Limb (tissue), 2 donors: ENCODE data around the gene SYNE3.

ENCODE experiments used
- DNase-seq, 2 donors: peaks; one replicate each; pipeline ENCODE4 v3.0.0-alpha.2; 2016; ENCODE audit errors: extremely low spot score in 2 of 2

SYNE3 gene, protein sequence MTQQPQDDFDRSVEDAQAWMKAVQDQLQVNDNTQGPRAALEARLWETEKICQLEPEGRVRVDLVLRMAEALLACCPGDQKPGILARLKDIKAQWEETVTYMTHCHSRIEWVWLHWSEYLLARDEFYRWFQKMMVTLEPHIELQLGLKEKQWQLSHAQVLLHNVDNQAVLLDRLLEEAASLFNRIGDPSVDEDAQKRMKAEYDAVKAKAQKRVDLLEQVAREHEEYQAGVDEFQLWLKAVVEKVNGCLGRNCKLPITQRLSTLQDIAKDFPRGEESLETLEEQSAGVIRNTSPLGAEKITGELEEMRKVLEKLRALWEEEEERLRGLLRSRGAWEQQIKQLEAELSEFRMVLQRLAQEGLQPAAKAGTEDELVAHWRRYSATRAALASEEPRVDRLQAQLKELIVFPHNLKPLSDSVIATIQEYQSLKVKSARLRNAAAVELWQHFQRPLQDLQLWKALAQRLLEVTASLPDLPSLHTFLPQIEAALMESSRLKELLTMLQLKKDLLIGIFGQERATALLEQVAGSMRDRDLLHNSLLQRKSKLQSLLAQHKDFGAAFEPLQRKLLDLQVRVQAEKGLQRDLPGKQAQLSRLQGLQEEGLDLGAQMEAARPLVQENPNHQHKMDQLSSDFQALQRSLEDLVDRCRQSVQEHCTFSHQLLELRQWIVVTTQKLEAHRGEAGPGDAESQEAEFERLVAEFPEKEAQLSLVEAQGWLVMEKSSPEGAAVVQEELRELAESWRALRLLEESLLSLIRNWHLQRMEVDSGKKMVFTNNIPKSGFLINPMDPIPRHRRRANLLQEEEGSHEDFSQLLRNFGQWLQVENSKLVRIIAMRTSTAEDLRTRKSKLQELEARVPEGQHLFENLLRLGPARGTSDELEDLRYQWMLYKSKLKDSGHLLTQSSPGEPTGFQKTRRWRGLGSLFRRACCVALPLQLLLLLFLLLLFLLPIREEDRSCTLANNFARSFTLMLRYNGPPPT

GRCh38 chr14:95516554-95517181, at the start of gene SYNE3:
SYNE3 (minus strand) TSS chr14:95516650; CDS start chr14:95475821, 40,829 bp downstream.
- DNase-seq, result peak in 1 of 2 donors; percentile 70

DNA sequence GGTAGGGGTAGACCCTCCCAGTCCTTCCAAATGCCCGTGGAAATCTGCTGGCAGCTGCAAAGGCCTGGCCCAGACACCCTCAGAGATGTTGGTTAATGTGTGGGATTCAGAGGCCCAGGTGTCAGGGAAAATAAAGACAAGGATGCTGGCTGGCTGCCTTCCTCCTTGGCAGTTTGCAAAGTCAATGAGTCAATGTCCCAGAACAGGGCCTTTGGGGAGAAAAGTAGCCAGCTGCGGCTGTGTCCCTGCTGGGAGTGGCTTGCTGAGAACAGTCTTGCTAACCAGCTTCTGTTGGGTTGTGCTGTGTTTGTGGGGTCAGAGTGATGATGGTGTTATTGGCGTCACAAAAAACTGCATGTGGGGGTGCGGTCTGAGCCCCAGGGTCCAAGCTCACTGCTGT, 47.6 kb upstream of the SYNE3 start:
- peak in 1 of 2 donors; percentile 6 for DNase-seq

- DNase-seq, result no peak
These were observed 46.6 kb upstream of the SYNE3 start for GRCh38 chr14:95562892-95563685.

DNA sequence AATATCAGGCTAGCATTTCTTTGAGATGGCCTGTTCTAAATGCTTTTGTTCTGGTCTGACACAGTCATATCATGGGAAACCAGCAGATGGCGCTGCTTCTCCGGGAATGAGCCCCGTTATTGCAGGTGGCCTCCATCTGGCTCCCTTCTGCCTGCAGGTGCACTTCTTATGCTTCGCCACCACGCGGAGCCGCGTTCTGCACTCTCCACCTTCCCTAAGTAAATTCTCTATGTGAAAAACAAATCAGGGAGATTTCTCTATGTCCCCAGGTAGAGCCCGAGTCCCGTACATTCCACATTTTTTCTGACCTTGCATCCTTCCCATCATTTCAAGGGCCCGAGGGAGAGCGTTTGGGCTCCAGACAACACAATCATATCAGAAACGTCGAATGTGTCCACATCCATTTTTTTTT, 44.6 kb upstream of the SYNE3 start:
- peak; percentile 84 to 95 for DNase-seq

GRCh38 chr14:95559203-95559602, 42.8 kb upstream of the SYNE3 start:
- DNase-seq, result no peak

- DNase-seq, result no peak
These were observed 41.4 kb upstream of the SYNE3 start for GRCh38 chr14:95557832-95558231.

DNA sequence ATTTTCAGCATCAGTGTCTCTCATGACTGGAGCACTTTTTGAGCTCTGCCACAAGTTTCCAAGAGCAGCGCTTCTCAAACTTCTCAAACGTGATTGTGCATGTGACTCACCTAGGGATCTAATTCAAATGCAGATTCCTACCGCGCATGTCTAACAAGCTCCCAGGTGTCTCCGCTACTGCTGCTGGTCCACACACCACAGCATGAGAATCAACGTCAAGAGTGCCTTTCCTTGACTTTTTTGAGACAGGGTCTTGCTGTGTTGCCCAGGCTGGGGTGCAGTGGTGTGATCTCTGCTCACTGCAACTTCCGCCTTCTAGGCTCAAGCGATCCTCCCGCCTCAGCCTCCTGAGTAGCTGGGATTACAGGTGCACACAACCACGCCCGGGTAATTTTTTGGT, 40.8 kb upstream of the SYNE3 start:
- DNase-seq, result no peak

DNA sequence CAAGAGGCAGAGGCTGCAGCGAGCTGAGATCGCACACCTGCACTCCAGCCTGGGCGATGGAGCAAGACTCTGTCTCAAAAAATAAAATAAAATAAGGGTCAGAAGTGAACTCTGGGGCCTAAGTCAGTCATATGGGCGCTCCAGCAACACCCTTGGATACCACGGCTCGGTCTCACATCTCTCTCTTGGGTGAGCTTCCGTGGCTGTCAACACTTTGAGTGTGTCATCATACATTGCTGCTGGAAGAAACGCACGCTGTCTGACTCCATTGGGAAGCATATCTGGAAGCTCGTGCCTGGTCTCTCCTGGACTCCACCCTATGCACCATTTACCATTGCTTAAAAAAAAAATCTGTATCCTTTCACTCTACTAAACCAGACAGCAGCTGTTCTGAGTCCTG, 38.6 kb upstream of the SYNE3 start:
- DNase-seq, result no peak

DNA sequence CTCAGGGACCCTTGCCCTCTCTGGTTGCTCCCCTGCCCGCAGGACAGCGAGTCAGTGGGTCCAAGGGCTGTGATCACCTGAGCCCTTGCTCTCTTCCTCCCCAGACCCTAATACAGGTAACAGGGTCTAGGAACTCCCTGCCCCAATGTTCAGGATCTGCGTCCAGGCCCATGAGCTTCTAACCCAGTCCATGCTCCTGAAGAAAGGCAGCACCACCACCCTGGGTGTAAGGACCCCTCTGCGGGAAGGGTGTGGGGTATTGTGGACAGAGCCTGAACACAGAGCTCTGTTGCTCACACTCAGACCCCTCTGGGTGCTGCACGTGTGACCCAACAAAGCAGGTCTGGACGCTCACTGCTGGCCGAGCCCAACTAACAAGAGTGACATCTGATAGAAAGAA, 36.7 kb upstream of the SYNE3 start:
- no peak for DNase-seq

GRCh38 chr14:95551435-95551834, 35.0 kb upstream of the SYNE3 start:
- DNase-seq, result no peak

DNA sequence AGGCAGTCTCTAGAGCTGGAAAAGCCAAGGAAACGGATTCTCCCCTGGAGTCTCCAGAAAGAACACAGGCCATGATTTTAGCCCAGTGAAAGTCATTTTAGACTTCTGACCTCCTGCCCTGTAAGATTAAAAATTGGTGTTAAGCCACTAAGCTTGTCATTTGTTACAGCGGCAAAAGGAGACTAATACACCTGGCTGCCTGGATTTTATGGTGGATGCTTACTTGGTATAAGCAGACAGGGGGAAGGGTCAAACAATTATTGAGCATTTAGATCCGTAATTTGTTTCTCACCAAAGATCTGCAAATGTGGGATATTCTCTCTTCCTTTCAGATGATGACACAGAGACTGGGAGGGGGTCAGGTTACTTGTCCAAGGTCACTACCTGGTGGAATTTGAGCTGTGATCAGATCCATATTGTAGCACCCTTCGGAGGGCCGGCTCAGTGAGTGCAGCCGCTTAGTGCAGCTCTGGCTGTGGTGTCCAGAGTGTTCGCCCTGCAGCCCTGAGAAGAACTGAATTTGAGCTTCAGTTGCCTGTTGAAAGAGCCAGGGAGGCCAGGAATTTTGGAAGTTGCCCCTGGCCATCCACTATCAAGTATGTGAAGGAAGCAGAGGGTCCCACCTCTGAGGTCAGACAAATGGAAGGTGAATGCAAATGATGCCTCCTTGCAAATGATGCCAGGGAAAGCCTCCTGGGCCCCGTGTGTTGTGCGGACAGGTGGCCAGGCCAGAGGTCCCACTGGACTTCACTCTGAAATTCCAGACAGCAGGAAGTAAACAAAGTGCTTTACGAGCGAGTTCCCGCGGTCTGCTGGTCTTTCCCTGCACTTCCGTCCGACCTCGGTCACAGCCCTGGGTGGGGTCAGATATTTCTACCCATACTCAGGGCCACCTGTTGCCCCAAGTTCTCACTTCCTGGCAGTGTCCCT, 33.5 kb upstream of the SYNE3 start:
- no peak for DNase-seq

DNA sequence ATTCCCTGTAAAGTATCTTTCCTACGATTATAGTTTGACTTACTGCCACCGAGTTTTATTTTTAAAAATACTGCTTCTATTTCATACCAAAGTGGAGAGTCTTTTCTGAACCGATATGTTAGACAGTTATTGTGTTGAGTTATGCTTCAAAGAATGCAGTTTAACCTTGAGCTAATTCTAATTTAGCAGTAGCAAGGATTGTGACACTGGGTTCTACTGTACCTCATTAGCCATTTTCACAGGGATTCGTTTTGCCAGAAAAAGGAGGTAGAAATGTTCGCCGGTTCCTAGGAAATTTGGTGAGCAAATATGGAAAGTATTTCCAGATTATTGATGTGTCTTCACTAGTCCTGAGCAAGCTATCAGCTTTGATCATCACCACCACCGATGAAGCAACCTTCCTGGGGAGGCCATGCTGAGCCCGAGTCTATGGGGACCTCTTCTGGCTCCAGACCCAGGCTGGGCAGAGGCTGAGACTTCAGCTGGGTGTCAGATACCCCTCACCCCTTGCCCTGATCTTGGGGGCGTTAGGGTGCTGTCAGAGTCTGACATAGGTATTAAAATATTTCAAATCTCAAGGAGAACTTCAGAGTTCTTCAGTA, 32.0 kb upstream of the SYNE3 start:
- no peak for DNase-seq

GRCh38 chr14:95547626-95548327, 31.3 kb upstream of the SYNE3 start:
- DNase-seq, result no peak

GRCh38 chr14:95547272-95547625, 30.8 kb upstream of the SYNE3 start:
- DNase-seq, result no peak

GRCh38 chr14:95545515-95546168, 29.2 kb upstream of the SYNE3 start:
- no peak for DNase-seq

- DNase-seq, result no peak
These were observed 28.1 kb upstream of the SYNE3 start for GRCh38 chr14:95544588-95544987.

GRCh38 chr14:95543021-95543420, 26.6 kb upstream of the SYNE3 start:
- DNase-seq, result no peak
